Activated CD4-positive, alpha-beta memory T cell treated with anti-CD3 and anti-CD28 coated beads for 36 hours (primary cell): ENCODE results near the gene TOLLIP. TPM values are rescaled to one million over a fixed set of nuclear protein-coding genes. Genes with fewer than 3 reads are reported as not detected.

Experiments used
- CTCF ChIA-PET: fragments of 350-600 bp; sonication (Branson Sonifier 250); formaldehyde crosslinking; loops from one replicate; lab custom pipeline; 2021; ENCODE audit warnings: antibody characterized with exemption, inconsistent platforms; lab: Charles Lee
- POLR2A ChIA-PET: fragments of 350-600 bp; sonication (Branson Sonifier 250); formaldehyde crosslinking; loops from one replicate; lab custom pipeline; 2021; ENCODE audit warnings: antibody characterized with exemption; lab: Charles Lee
- DNase-seq: peaks from one replicate; pipeline ENCODE4 v3.0.0-alpha.2; 2020
- H3K27ac Mint-ChIP-seq: one replicate; pipeline ENCODE4 v1.8.0; 2021; ENCODE audit warnings: mixed read lengths
- H3K27me3 Mint-ChIP-seq: one replicate; pipeline ENCODE4 v1.8.0; 2021; ENCODE audit warnings: mixed read lengths
- H3K36me3 Mint-ChIP-seq: one replicate; pipeline ENCODE4 v1.8.0; 2021; ENCODE audit warnings: mixed read lengths
- H3K4me1 Mint-ChIP-seq: one replicate; pipeline ENCODE4 v1.8.0; 2021; ENCODE audit warnings: low read depth, mixed read lengths
- H3K4me3 Mint-ChIP-seq: one replicate; pipeline ENCODE4 v1.8.0; 2021; ENCODE audit warnings: mild to moderate bottlenecking, mixed read lengths
- H3K9me3 Mint-ChIP-seq: one replicate; pipeline ENCODE4 v1.8.0; 2021; ENCODE audit warnings: mixed read lengths
- intact Hi-C: fragments of 100-400 bp; cut with micrococcal nuclease; formaldehyde crosslinking; loops from one replicate; pipeline ENCODE4 v1.15.1; 2023
- total RNA-seq, 2 experiments: library from RNA; stranded (reverse); gene quantifications; one replicate each; pipeline ENCODE4 v1.2.3, GENCODE V29; 2021

Gene TOLLIP
- total RNA-seq, 2 experiments from 2014 or later: 30.0 to 32.1 TPM

GRCh38 chr11:1291295-1292017, 18.0 kb downstream of the TOLLIP start:
- CTCF ChIA-PET: no interaction called here
- H3K4me3 Mint-ChIP-seq: no peak overlapping the region
- no peaks in the 10 kb centered on the region for H3K9me3 Mint-ChIP-seq
- peaks cover 16% of the 10 kb centered on the region for H3K36me3 Mint-ChIP-seq
- POLR2A ChIA-PET: no interaction called here
- H3K27me3 Mint-ChIP-seq: no peaks in the 10 kb centered on the region
- no peaks in the 10 kb centered on the region for H3K4me1 Mint-ChIP-seq
- intact Hi-C loops: no loop called here
- no peak for DNase-seq
- no peak overlapping the region for H3K27ac Mint-ChIP-seq

DNA sequence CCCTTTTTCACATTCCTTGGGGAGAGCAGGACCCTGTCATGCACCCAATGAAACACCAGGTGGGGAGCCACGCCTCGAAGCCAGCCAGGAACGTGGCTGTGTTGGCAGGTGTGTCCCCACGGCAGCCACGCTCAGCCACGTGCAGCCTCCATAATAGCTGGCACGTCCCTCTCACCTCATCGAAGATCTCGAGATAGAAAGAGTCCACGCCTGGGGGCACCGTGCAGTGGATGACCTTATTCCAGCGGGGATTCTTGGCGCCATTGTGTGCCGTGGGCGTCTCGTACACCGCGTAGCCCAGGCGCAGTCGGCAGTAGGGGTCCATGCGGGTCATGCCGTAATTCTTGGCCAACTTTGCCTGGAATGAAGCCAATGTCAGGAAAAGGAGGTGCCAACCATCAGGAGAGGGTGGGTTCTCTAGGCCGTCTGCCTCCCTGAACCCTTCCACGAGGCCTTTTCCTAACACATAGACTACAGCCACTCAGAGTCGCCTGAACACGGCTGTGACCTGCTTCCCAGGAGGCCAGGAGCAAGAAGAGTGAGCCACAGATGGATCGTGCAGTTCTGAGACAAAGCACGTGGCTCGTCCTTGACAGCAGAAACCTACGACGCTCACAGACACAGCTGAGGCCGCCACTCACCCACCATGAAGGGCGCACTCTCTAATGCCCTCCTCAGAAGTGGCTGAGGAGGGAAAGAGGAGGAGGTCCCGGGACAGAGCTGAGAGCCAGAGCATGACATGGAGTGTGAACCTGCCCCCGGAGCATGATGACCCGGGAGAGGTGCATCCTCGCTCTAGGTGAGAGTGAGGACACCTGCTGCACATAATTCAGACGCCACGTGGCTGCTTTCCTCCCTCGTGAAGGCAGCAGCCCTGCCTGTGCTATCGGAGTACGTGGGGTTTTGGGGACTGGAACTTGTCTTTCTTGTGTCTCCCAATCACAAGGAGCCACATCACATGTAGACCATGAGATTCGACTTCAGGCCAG, 19.1 kb downstream of the TOLLIP start:
- Mint-ChIP-seq H3K27me3 (no peaks in the 10 kb centered on the region), H3K4me1 (no peaks in the 10 kb centered on the region), H3K4me3 (no peak overlapping the region), H3K36me3 (peaks cover 19% of the 10 kb centered on the region), H3K27ac (no peak overlapping the region), H3K9me3 (no peaks in the 10 kb centered on the region)
- ChIA-PET POLR2A (no interaction called here), CTCF (no interaction called here)
- intact Hi-C loops: no loop called here
- no peak for DNase-seq

DNA sequence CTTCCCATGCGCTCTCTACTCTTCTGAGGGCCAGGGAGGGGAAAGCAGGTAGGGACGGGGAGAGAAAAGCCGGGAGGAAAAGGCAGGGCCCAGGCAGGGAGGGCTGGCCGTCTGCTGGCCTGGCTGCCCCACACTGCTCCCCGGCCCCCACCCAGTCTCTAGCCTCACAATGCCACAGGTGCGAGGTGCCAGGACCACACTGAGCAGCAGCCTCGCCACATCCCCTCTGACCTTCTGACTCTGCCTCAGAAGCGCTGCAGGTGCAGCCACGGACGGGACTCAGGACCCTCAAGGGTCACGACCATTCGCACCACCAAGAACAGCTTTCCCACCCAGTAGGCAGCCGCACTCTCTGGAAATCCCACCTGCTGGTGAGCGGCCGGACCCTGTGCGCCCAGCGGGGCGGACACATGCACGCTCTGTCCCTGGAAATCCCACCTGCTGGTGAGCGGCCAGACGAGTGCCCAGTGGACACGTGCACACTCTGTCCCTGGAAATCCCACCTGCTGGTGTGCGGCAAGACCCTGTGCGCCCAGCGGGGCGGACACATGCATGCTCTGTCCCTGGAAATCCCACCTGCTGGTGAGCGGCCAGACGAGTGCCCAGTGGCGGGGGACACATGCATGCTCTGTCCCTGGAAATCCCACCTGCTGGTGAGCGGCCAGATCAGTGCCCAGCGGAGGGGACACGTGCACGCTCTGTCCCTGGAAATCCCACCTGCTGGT, 20.1 kb downstream of the TOLLIP start:
- DNase-seq: no peak
- Mint-ChIP-seq H3K4me3 (no peak overlapping the region), H3K27ac (no peak overlapping the region), H3K27me3 (no peaks in the 10 kb centered on the region), H3K9me3 (no peaks in the 10 kb centered on the region), H3K4me1 (no peaks in the 10 kb centered on the region), H3K36me3 (peaks cover 21% of the 10 kb centered on the region)
- CTCF ChIA-PET: no interaction called here
- POLR2A ChIA-PET: no interaction called here
- intact Hi-C loops: no loop called here

DNA sequence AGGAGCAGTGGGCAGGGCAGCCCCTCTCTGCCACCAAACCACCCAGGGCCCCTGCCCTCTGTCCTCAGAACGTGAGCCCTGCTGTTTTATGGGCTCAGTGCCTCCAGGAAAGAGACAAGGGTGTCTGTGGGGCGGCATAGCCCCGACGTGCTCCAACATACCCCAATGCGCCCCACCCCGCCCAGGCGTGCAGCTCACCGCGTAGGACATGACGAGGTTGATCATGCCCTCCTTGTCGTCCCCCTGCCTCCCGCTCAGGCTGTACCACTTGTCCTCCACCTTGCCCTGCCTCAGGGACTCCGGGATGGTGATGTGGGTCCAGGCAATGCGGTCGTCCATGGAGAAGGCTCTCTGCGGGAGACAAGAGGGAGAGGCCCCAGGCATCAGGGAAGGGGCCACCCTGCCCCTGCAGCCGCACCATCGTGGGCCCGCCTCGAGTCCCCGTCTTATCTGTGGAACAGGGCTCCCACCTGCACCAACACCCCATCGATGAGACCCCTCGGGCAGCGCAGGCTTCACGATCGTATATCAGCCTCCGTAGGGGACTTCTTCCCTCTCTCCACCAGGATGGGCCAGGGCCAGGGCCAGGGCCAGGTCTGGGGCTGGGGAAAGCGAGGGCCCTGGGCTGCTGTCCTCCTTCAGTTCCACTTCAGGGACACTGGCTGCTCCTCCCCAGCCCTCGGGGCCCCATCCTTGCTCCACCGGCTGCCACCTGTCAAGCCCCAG, 20.8 kb downstream of the TOLLIP start:
- peaks cover 21% of the 10 kb centered on the region for H3K36me3 Mint-ChIP-seq
- no peaks in the 10 kb centered on the region for H3K27me3 Mint-ChIP-seq
- H3K4me1 Mint-ChIP-seq: no peaks in the 10 kb centered on the region
- ChIA-PET CTCF (no interaction called here), POLR2A (no interaction called here)
- no peak overlapping the region for H3K4me3 Mint-ChIP-seq
- H3K9me3 Mint-ChIP-seq: no peaks in the 10 kb centered on the region
- DNase-seq: no peak
- H3K27ac Mint-ChIP-seq: no peak overlapping the region
- intact Hi-C loops: no loop called here

DNA sequence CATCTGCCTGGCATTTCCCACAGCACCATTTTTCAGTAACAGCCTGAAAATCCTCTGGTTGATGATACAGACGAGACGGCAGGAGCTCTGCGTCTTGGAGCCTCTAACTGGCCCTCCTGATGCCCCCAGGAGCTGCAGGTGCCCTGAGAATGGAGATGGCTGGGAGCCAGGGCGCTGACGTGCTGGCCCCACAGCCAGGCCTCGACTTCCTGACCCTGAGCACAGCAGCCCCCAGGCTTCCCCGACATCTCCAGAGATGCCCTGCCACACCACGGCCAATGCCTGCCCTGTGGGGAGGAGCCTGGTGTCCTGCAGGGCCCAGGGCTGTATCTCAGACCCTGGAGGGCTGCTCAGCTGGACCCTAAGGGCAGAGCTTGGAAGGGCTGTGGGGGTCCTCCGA, 21.5 kb downstream of the TOLLIP start:
- H3K36me3 Mint-ChIP-seq: peaks cover 21% of the 10 kb centered on the region

GRCh38 chr11:1285876-1286275, 23.6 kb downstream of the TOLLIP start:
- intact Hi-C loops: no loop called here
- POLR2A ChIA-PET: no interaction called here
- CTCF ChIA-PET: no interaction called here
- H3K4me3 Mint-ChIP-seq: no peak overlapping the region
- no peak for DNase-seq
- H3K9me3 Mint-ChIP-seq: no peaks in the 10 kb centered on the region
- H3K36me3 Mint-ChIP-seq: peaks cover 21% of the 10 kb centered on the region
- H3K27me3 Mint-ChIP-seq: no peaks in the 10 kb centered on the region
- H3K27ac Mint-ChIP-seq: no peak overlapping the region
- H3K4me1 Mint-ChIP-seq: no peaks in the 10 kb centered on the region

More for the DNA sequence above, 21.5 kb downstream of the TOLLIP start:
- Mint-ChIP-seq H3K27ac (no peak overlapping the region), H3K4me3 (no peak overlapping the region), H3K4me1 (no peaks in the 10 kb centered on the region), H3K27me3 (no peaks in the 10 kb centered on the region), H3K9me3 (no peaks in the 10 kb centered on the region)
- intact Hi-C loops: no loop called here
- DNase-seq: no peak
- ChIA-PET CTCF (no interaction called here), POLR2A (no interaction called here)

GRCh38 chr11:1285316-1285744, 24.1 kb downstream of the TOLLIP start:
- no peak overlapping the region for H3K4me3 Mint-ChIP-seq
- intact Hi-C loops: no loop called here
- CTCF ChIA-PET: no interaction called here
- peaks cover 22% of the 10 kb centered on the region for H3K36me3 Mint-ChIP-seq
- no peaks in the 10 kb centered on the region for H3K27me3 Mint-ChIP-seq
- H3K9me3 Mint-ChIP-seq: no peaks in the 10 kb centered on the region
- DNase-seq: no peak
- H3K4me1 Mint-ChIP-seq: no peaks in the 10 kb centered on the region
- H3K27ac Mint-ChIP-seq: no peak overlapping the region
- POLR2A ChIA-PET: no interaction called here

GRCh38 chr11:1283906-1284305, 25.5 kb downstream of the TOLLIP start:
- no peaks in the 10 kb centered on the region for H3K4me1 Mint-ChIP-seq
- no peaks in the 10 kb centered on the region for H3K27me3 Mint-ChIP-seq
- intact Hi-C loops: no loop called here
- no peak overlapping the region for H3K27ac Mint-ChIP-seq
- peaks cover 18% of the 10 kb centered on the region for H3K36me3 Mint-ChIP-seq
- ChIA-PET CTCF (no interaction called here), POLR2A (no interaction called here)
- H3K4me3 Mint-ChIP-seq: no peak overlapping the region
- no peak for DNase-seq
- no peaks in the 10 kb centered on the region for H3K9me3 Mint-ChIP-seq

DNA sequence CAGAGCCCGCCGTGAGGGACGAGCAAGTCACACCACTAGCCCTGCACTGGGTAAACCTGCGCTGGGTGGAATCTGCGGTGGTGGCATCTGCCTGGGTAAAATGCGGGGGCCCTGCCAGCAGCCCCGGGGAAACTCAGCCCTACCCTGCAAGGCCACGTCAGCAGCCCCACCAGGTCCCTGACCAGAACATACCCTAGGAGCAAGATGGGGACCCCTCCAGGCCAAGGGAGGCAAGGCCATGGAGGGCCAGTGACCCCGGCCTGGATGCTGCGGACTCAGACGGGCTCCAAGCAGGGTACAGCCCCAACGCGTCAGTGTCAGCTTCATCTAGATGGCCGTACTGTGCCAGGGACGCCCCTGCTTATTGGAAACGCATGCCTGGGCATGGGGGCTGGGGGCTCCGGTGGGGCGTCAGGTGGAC, 26.3 kb downstream of the TOLLIP start:
- peaks cover 14% of the 10 kb centered on the region for H3K36me3 Mint-ChIP-seq
- ChIA-PET CTCF (no interaction called here), POLR2A (no interaction called here)
- H3K9me3 Mint-ChIP-seq: no peaks in the 10 kb centered on the region
- no peaks in the 10 kb centered on the region for H3K4me1 Mint-ChIP-seq
- H3K27ac Mint-ChIP-seq: no peak overlapping the region
- no peak overlapping the region for H3K4me3 Mint-ChIP-seq
- no peak for DNase-seq
- H3K27me3 Mint-ChIP-seq: no peaks in the 10 kb centered on the region
- intact Hi-C loops: no loop called here

DNA sequence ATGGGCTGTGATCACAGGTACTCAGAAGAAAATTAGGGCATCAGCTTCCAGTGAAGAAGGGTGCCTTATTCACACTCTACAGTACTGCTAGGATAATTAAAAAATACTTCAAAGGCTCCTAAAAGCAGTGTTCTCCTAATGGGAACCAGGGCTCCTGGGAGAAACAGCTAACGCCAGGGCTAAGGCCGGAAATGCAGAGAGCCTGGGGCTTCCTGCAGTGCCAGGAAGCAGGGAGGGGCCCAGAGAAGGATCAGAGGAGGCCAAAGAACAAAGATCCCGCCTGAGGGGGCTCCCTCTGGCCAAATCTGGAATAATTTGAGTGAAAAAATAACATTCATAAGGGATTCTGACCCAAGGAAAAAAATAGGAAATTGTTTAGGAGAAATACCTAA, 27.5 kb downstream of the TOLLIP start:
- Mint-ChIP-seq H3K27me3 (no peaks in the 10 kb centered on the region), H3K9me3 (no peaks in the 10 kb centered on the region), H3K4me3 (no peak overlapping the region), H3K4me1 (no peaks in the 10 kb centered on the region), H3K36me3 (peaks cover 13% of the 10 kb centered on the region), H3K27ac (no peak overlapping the region)
- intact Hi-C loops: no loop called here
- CTCF ChIA-PET: interaction anchor here (1.0 kb wide), 1 partner anchor 371 kb away, joined by 3 read pairs; no protein-coding TSS in a partner anchor
- DNase-seq: no peak
- POLR2A ChIA-PET: no interaction called here

GRCh38 chr11:1281326-1281973, 28.0 kb downstream of the TOLLIP start:
- Mint-ChIP-seq H3K27me3 (no peaks in the 10 kb centered on the region), H3K36me3 (peaks cover 10% of the 10 kb centered on the region), H3K4me3 (no peak overlapping the region), H3K27ac (no peak overlapping the region), H3K9me3 (no peaks in the 10 kb centered on the region), H3K4me1 (no peaks in the 10 kb centered on the region)
- DNase-seq: no peak
- POLR2A ChIA-PET: no interaction called here
- intact Hi-C loops: no loop called here
- CTCF ChIA-PET: interaction anchor here (1.0 kb wide), 1 partner anchor 371 kb away, joined by 3 read pairs; no protein-coding TSS in a partner anchor
